Calu3 (cell line): ENCODE data around the gene XRRA1. TPM values are rescaled to one million over a fixed set of nuclear protein-coding genes. Genes with fewer than 3 reads are reported as not detected.

ENCODE experiments used
- BruUV-seq: library from RNA; stranded (reverse); fragments of 400-500 nt; replicated peaks from 2 replicates; lab custom pipeline; 2021; lab: Mats Ljungman, UMichigan
- CTCF ChIA-PET: fragments of 300-600 bp; sonication (Branson Sonifier 250); formaldehyde crosslinking; loops from one replicate; lab custom pipeline; 2022; ENCODE audit warnings: antibody characterized with exemption; lab: Charles Lee
- DNase-seq: peaks from one replicate; pipeline ENCODE4 v3.0.0; 2022
- H3K27ac Mint-ChIP-seq: one replicate; pipeline ENCODE4 v1.8.0; 2022; ENCODE audit warnings: mixed read lengths; ENCODE audit not compliant: unreplicated experiment
- H3K27me3 Mint-ChIP-seq: one replicate; pipeline ENCODE4 v1.8.0; 2022; ENCODE audit warnings: mixed read lengths; ENCODE audit not compliant: unreplicated experiment
- H3K36me3 Mint-ChIP-seq: one replicate; pipeline ENCODE4 v1.8.0; 2022; ENCODE audit warnings: mild to moderate bottlenecking, moderate library complexity, mixed read lengths; ENCODE audit not compliant: insufficient read depth, unreplicated experiment
- H3K4me1 Mint-ChIP-seq: one replicate; pipeline ENCODE4 v1.8.0; 2022; ENCODE audit warnings: mild to moderate bottlenecking, low read depth, mixed read lengths; ENCODE audit not compliant: unreplicated experiment
- H3K4me3 Mint-ChIP-seq: one replicate; pipeline ENCODE4 v1.8.0; 2022; ENCODE audit warnings: mild to moderate bottlenecking, low read depth, moderate library complexity, mixed read lengths; ENCODE audit not compliant: unreplicated experiment
- H3K9me3 Mint-ChIP-seq: one replicate; pipeline ENCODE4 v1.8.0; 2022; ENCODE audit warnings: low read depth, mixed read lengths; ENCODE audit not compliant: unreplicated experiment
- CTCF ChIP-seq: fragments of 200-600 bp; IDR thresholded peaks from one replicate; pipeline ENCODE4 v1.8.0; 2022; ENCODE audit warnings: antibody characterized with exemption; ENCODE audit not compliant: unreplicated experiment
- intact Hi-C: fragments of 100-400 bp; cut with micrococcal nuclease; formaldehyde crosslinking; loops from one replicate; pipeline ENCODE4 v1.10.0; 2022; ENCODE audit not compliant: unreplicated experiment
- total RNA-seq: library from RNA; stranded (reverse); gene quantifications from 2 replicates; pipeline ENCODE4 v1.2.3, GENCODE V29; 2022

Gene XRRA1
- total RNA-seq, 1 experiment from 2014 or later, result 20.1 TPM

- intact Hi-C loops, result no loop called here
- H3K4me1 Mint-ChIP-seq, result peaks cover 37% of the 10 kb centered on the region
- TF ChIP-seq CTCF, result no peak
- no peak overlapping the region for H3K4me3 Mint-ChIP-seq
- DNase-seq, result no peak
- H3K36me3 Mint-ChIP-seq, result peaks cover 15% of the 10 kb centered on the region
- H3K27ac Mint-ChIP-seq, result no peak overlapping the region
- no peaks in the 10 kb centered on the region for H3K27me3 Mint-ChIP-seq
- CTCF ChIA-PET, result interaction anchor here (0.6 kb wide), 1 partner anchor 1088 kb away, joined by 8 read pairs; no protein-coding TSS in a partner anchor
- no peaks in the 10 kb centered on the region for H3K9me3 Mint-ChIP-seq
- no TSS peak for BruUV-seq
Observed at GRCh38 chr11:74956397-74957015, 7.6 kb upstream of the XRRA1 start.

- CTCF ChIA-PET, result no interaction called here
- peaks cover 49% of the 10 kb centered on the region for H3K4me1 Mint-ChIP-seq
- no peaks in the 10 kb centered on the region for H3K27me3 Mint-ChIP-seq
- H3K9me3 Mint-ChIP-seq, result no peaks in the 10 kb centered on the region
- TF ChIP-seq CTCF, result no peak
- no peak overlapping the region for H3K4me3 Mint-ChIP-seq
- no peak overlapping the region for H3K27ac Mint-ChIP-seq
- intact Hi-C loops, result no loop called here
- peaks cover 38% of the 10 kb centered on the region for H3K36me3 Mint-ChIP-seq
- no peak for DNase-seq
- no TSS peak for BruUV-seq
Observed at GRCh38 chr11:74954199-74954598, 5.3 kb upstream of the XRRA1 start.

- no peak for TF ChIP-seq CTCF
- peaks cover 43% of the 10 kb centered on the region for H3K4me1 Mint-ChIP-seq
- intact Hi-C loops, result no loop called here
- H3K27me3 Mint-ChIP-seq, result no peaks in the 10 kb centered on the region
- no peak for DNase-seq
- BruUV-seq, result no TSS peak
- H3K4me3 Mint-ChIP-seq, result no peak overlapping the region
- H3K27ac Mint-ChIP-seq, result no peak overlapping the region
- CTCF ChIA-PET, result no interaction called here
- peaks cover 45% of the 10 kb centered on the region for H3K36me3 Mint-ChIP-seq
- H3K9me3 Mint-ChIP-seq, result no peaks in the 10 kb centered on the region
Observed at GRCh38 chr11:74953451-74953850, 4.6 kb upstream of the XRRA1 start.

GRCh38 chr11:74952752-74953151 is 3.9 kb upstream of the XRRA1 start:
- BruUV-seq, result no TSS peak
- Mint-ChIP-seq H3K4me3 (no peak overlapping the region), H3K27me3 (no peaks in the 10 kb centered on the region), H3K4me1 (peaks cover 40% of the 10 kb centered on the region), H3K9me3 (no peaks in the 10 kb centered on the region), H3K36me3 (peaks cover 47% of the 10 kb centered on the region), H3K27ac (no peak overlapping the region)
- CTCF ChIA-PET, result interaction anchor here (0.7 kb wide), 1 partner anchor 564 kb away, joined by 3 read pairs; no protein-coding TSS in a partner anchor
- intact Hi-C loops, result no loop called here
- no peak for TF ChIP-seq CTCF
- DNase-seq, result no peak
